Erythroblast (primary cell): ENCODE measurements around the gene ANKMY2.
"Not testable (repeated sequence)": the region's sequence is repeated elsewhere in the genome, so short reads cannot be mapped to it uniquely, and the experiment has no call there.

Source experiments
- DNase-seq, 2 experiments: peaks; one replicate each; lab custom pipeline; 2025; lab: John Stamatoyannopoulos, UW
- GATA1 ChIP-seq: IDR thresholded peaks from 2 replicates; pipeline ENCODE4 v1.6.1; 2011; ENCODE audit warnings: low read depth, mild to moderate bottlenecking, control low read depth, low read length, moderate library complexity
- POLR2A ChIP-seq: IDR thresholded peaks from 2 replicates; pipeline ENCODE4 v1.6.1; 2011; ENCODE audit warnings: mild to moderate bottlenecking, low read length

ANKMY2 gene

DNA sequence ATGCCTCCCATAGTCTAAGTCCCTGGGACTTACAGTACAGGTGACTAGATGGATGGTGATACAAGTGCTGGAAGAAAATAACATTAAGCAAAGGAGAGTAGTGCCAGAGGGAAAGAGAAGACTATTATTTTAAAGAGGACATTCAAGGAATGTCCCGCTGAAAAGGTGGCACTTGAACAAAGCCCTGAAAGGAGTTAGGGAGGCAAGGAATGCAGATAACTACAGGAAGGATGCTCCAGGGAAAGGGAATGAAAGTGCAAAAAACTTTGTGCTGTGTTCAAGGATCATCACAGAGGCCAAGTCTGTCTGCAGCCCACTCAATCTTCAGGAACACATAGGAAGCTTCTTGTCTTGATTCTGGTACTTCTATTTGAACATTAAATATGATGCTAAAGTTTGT, 14.9 kb downstream of the ANKMY2 start:
- TF ChIP-seq POLR2A (no peak), GATA1 (no peak)
- DNase-seq = no peak

DNA sequence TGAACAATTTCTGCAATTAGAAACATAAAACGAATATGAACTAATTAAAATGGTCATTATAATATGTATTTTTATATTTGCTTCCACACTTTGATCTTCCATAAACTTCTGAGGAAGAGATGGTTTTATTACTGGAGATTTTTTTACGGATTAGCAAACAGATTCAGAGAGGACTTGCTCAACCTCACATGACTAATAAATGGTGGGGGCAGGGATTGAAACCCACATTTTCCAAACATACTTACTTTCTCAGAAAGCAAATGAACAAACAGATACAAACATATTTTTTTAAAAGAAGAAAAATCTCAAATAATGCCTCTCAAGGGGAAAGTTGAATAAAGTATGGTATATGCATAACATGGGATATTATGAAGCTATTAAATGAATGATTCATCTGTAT, 18.3 kb downstream of the ANKMY2 start:
- TF ChIP-seq POLR2A = no peak
- TF ChIP-seq GATA1 = no peak
- no peak for DNase-seq

DNA sequence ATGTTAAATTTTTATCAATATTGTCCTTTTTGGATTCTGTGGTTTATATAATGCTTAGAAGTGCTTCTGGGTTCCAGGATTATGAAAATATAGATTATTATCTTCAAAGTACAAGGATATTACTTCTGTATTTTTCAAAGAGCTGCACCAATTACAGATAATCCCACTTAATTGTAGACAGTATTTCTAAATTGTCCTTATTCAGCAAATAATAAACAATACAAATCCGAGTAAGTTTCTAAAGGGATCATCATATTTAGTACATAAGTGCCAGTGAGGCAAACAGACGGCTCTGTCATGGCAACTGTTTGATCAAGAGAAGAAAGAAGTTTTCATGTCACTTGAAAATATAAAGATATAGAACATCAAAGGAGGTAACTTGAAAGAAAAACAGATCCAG, 19.2 kb downstream of the ANKMY2 start:
- no peak for DNase-seq
- no peak for TF ChIP-seq GATA1
- no peak for TF ChIP-seq POLR2A

DNA sequence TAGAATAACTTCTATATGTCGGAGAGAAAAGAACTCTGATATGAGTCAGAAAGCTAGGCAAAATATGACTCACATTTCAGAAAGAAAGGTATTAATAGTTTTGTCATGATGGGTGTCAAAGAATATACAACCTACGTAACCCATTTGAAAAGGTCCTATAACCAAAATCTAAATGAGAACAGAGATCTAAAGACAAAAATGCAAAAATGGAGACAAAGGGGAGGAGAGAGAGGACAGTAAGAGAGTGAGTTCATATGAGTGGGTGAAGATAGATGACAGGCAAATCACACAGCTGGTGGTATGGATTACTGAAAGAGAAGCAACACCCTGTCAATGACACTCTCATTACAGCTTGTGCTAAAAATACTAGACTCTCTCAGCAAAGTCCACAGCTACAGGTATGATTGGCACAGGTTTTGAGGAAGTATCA, 25.6 kb downstream of the ANKMY2 start:
- TF ChIP-seq POLR2A = no peak
- no peak for TF ChIP-seq GATA1
- DNase-seq = peak; percentile 22 to 37

DNA sequence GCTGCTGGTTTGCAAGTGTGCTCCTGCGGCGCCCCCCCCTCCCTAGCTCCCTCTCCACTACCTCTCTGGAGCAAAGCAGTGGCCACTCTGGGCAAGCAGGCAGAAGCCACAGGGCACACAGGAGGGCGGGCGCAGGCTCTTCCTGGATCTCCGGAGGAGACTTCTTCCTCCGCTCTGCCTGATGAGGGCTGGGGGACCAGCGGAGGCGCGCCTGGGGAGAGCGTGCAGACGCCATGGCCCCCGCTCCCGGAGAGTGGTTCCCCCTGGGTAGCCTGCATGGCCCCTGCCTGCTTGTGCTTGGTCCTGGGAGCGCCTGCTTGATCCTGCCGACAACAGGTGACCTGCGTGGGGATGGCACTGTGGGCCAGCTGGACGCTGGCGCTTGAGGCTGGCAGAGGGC, 29.0 kb downstream of the ANKMY2 start:
- no peak for TF ChIP-seq GATA1
- no peak for TF ChIP-seq POLR2A
- no peak for DNase-seq

DNA sequence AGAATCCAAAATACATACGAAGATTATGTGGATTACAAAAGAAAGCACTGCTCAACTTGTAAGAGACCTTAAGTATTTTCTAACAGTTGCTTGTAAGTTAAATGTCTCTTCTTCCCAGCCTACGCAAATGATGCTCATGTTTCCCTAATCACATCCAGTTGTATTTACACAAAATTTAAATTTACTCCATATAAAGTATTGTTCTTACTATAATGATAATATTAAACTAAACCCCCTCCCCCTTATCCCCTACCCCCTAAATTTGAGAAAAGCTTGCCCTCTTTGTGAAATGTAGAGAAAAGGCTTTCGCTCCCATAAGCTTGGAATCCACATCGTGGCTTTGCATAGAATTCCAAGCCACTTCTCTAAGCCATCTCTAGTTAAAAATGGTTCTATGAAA, 29.4 kb downstream of the ANKMY2 start:
- no peak for DNase-seq
- TF ChIP-seq GATA1 = no peak
- TF ChIP-seq POLR2A = no peak

DNA sequence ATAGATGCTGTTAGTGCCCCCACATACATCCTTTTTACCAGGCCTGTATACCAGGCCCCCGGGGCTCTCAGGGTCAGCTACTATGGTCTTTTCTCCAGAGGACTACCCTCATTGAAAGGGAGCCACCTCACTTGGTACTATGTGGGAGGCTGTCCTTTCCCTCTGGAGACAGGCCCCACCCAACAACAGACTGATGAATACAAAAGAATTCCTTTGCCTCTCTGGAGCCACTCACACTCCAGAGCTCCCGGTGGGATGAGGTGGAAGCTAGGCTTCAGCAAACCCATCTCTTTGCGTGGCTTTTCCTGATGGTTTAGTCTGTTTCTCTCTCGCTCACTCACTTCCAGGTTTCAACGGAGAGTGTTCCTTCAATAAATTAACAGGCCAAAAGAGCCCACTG, 30.3 kb downstream of the ANKMY2 start:
- DNase-seq = no peak
- no peak for TF ChIP-seq POLR2A
- no peak for TF ChIP-seq GATA1

DNA sequence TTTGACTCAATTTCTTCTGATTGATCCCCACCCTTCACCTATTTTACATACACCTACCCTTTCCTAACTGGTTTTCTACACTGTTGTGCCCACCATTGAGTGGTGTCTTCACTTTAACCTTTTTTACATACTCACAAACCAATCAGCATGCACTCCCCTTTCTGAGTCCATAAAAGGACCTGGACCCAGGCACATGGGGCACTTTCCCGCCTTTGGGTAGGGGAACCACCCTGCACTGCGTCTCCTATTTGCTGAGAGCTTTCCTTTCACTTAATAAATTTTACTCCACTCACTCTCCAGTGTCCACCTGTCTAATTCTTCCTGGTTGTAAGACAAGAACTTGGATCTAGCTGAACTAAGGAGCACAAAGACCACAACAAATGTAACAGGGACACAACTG, 33.8 kb downstream of the ANKMY2 start:
- no peak for DNase-seq
- TF ChIP-seq GATA1 (no peak), POLR2A (no peak)

DNA sequence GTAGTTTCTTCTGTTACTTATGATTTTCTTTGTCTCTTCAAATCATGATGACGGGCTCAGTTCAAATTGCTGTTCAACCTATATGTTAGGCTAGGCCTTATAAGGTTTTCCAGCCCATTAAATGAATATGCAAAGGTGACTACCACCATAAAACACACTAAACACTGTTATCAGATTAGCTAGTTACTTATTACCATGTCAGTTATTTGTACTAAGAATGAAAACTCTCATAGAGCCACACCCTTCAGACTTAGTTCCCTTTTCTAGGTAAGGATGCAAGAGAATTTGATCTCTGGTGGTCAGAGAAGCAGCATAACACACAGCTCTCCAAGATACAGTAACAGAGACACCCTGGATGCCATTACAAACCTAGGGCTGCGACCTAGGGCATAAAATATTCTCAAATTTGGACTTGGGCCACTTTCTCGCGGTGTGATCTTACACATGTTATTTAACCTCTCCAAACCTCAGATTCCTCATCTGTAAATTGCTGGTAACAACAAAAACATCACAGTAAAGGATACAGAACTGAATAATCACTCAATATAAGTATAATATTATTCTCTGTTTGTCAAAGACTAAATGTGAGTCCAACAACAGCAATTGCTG, 35.6 kb downstream of the ANKMY2 start:
- TF ChIP-seq POLR2A (no peak), GATA1 (no peak)
- no peak for DNase-seq

DNA sequence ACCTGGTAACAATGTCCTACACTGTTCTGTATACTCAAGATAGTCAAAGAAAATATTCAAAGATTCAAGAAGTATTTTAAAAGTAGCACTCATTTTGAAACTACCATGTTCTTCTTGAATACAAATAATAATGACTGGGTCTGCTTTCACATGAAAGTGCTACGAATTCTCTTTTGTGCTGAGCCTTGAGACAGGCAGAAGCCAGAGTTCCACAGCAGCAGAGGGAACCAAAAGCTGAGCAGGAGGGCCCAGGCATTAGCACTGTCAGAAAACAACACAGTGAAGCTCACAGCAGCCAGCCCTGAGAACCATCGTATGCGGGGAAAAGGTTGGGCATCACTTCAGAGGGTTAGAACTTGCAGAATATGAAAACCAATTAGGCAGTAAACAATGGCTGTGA, 38.9 kb downstream of the ANKMY2 start:
- TF ChIP-seq POLR2A (no peak), GATA1 (no peak)
- DNase-seq = no peak

DNA sequence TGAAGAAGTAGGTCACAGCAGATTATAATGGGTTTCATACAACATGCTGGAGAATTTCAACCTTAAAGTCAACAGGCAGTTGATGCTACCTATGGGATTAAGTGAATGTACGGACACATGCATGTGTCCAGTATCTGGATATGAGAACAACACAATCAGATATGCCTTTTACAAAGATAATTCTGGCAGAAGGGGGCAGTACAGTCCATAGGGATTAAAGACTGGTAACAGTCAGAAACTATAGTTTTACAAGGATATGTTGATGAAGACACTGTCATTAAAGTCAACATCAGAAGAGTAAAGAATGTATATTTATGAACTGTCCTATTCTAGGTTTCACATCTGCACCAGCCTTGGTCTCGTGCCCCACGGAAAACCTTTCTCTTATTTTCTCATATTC, 41.5 kb downstream of the ANKMY2 start:
- no peak for TF ChIP-seq GATA1
- no peak for TF ChIP-seq POLR2A
- peak; percentile 9 to 39 for DNase-seq

DNA sequence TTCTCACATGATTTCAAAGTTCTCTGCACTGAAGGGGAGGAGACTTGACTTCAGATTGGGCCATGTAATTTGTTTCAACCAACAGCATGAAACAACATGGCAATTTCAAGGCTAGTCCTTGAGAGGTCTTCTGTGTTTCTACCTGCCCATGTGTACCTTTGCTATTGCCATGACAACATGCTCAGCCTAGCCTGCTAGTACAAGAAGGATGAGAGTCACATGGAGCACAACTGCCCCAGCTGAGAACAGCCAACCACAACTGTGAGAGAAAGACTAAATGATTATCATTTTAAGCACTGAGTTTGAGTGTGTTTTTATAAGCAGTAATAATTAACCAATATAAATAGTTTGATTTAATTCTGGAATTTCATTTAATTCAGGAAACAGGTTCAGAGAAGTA, 41.9 kb downstream of the ANKMY2 start:
- DNase-seq = no peak
- TF ChIP-seq POLR2A (no peak), GATA1 (no peak)

DNA sequence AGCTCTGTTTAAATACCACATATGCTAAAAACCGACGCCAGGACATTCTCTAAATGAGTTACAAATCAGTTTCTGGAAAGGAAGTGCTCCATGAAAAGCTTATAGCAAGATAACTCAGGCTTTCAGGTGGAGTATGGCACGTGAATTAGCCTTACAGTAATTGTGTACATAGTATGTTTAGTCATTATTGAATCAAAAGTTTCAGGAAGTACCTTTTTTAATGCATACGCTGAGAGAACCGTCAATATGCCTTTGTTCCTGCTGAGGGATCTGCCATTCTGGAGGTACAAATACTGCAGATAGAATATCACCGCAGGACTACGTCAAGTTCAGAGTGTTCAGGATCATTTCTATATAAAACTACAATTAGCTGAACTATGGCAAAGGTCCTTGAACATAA, 45.7 kb downstream of the ANKMY2 start:
- TF ChIP-seq POLR2A = no peak
- no peak for DNase-seq

DNA sequence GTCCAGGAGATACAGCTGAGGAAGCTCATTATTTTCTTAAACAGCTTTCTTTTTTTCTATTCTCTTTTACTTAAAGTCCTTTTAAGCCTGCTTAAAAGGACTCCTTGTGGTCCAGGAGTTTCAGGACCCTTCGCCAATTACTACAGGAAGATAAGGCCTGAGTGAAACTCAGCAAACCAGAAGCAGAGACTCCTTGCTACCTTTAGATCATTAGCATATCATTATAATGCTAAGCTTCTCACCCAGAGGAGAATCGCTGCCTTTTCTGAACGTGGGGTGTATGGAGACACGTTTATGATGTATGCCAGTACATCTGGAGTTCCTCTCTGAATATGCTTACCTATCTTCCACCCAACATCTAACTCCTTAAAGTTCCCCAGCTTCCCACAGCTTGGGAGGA, 47.5 kb downstream of the ANKMY2 start:
- no peak for DNase-seq
- TF ChIP-seq GATA1 (no peak), POLR2A (no peak)

DNA sequence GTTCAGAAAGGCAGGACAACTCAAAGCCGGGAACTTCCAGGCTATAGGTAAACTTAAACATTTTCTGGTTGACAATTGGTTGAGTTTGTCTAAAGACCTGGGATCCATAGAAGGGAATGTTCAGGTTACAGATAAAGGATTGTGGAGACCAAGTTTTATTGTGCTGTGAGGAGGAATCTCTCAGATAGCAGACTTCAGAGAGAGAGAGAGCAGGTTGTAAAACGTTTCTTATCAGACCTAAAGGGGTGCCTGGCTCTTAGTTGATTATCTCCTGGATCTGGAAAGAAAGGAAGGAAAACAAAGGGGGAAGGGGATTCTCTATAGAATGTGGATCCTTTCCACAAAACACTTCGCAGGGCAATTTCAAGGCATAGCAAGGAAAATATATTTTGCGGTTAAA, 50.0 kb downstream of the ANKMY2 start:
- DNase-seq = not testable (repeated sequence)
